Neural crest cell (in vitro differentiated cells): ENCODE results near the gene ZNF559. TPM values are rescaled to one million over a fixed set of nuclear protein-coding genes. Genes with fewer than 3 reads are reported as not detected.

Experiments used
- DNase-seq: peaks from one replicate; pipeline ENCODE4 v3.0.0; 2021; ENCODE audit warnings: low read depth, mixed read lengths, low spot score
- H3K27ac Mint-ChIP-seq: one replicate; pipeline ENCODE4 v1.8.0; 2021; ENCODE audit warnings: mild to moderate bottlenecking, mixed read lengths; ENCODE audit not compliant: unreplicated experiment
- H3K27me3 Mint-ChIP-seq: 2 replicates; pipeline ENCODE4 v1.8.0; 2021; ENCODE audit warnings: low read depth, mild to moderate bottlenecking, mixed read lengths
- H3K36me3 Mint-ChIP-seq: 2 replicates; pipeline ENCODE4 v1.8.0; 2021; ENCODE audit warnings: low read depth, mild to moderate bottlenecking, mixed read lengths
- H3K4me1 Mint-ChIP-seq: 2 replicates; pipeline ENCODE4 v1.8.0; 2021; ENCODE audit warnings: mixed read lengths
- H3K4me3 Mint-ChIP-seq: one replicate; pipeline ENCODE4 v1.8.0; 2021; ENCODE audit warnings: mild to moderate bottlenecking, mixed read lengths
- H3K9me3 Mint-ChIP-seq: 2 replicates; pipeline ENCODE4 v1.8.0; 2021; ENCODE audit warnings: mixed read lengths
- CTCF ChIP-seq: fragments of 200-600 bp; sonication (generic); conservative IDR thresholded peaks from 2 replicates; pipeline ENCODE4 v1.5.0; 2021; ENCODE audit warnings: antibody characterized with exemption, mild to moderate bottlenecking
- total RNA-seq: library from RNA; stranded (reverse); gene quantifications from 2 replicates; pipeline ENCODE4 v1.2.1, GENCODE V29; 2021

ZNF559 gene
- total RNA-seq, 1 donor from 2014 or later = 24.0 TPM

- Mint-ChIP-seq H3K9me3 (peaks cover 20% of the 10 kb centered on the region), H3K27me3 (no peaks in the 10 kb centered on the region), H3K4me3 (no peak within 1 kb of the TSS)
Observed at GRCh38 chr19:9362905-9363304, 38.9 kb downstream of the ZNF559 start, which contains the start of gene ZNF177. Gene ZNF177 (plus strand): TSS chr19:9363013. CDS start chr19:9378312, 15,299 bp downstream.

GRCh38 chr19:9370738-9371619 lies 47.0 kb downstream of the ZNF559 start:
- no peak for DNase-seq
- Mint-ChIP-seq H3K4me3 (no peak overlapping the region), H3K27ac (no peak overlapping the region), H3K36me3 (peaks cover 76% of the 10 kb centered on the region), H3K9me3 (peaks cover 27% of the 10 kb centered on the region), H3K4me1 (no peaks in the 10 kb centered on the region), H3K27me3 (no peaks in the 10 kb centered on the region)
- no peak for TF ChIP-seq CTCF

More at GRCh38 chr19:9362905-9363304, 38.9 kb downstream of the ZNF559 start, which contains the start of gene ZNF177:
- Mint-ChIP-seq H3K36me3 (peaks cover 66% of the 10 kb centered on the region), H3K4me1 (no peaks in the 10 kb centered on the region), H3K27ac (no peak within 1 kb of the TSS)
- no peak for DNase-seq
- no peak for TF ChIP-seq CTCF

GRCh38 chr19:9381361-9381785 lies 57.4 kb downstream of the ZNF559 start:
- TF ChIP-seq CTCF = no peak

More at GRCh38 chr19:9381361-9381785, 57.4 kb downstream of the ZNF559 start:
- Mint-ChIP-seq H3K27me3 (no peaks in the 10 kb centered on the region), H3K9me3 (peaks cover 38% of the 10 kb centered on the region), H3K27ac (no peak overlapping the region), H3K4me3 (no peak overlapping the region), H3K4me1 (no peaks in the 10 kb centered on the region), H3K36me3 (peaks cover 86% of the 10 kb centered on the region)
- DNase-seq = no peak

Other genes with a start within 250 kb of the ZNF559 start
- not detected in 2 replicates for gene OR1M1, start 237.1 kb upstream of the ZNF559 start, total RNA-seq
- gene OR7G2, start 216.7 kb upstream of the ZNF559 start, total RNA-seq = not detected in 2 replicates
- gene OR7G1, start 208.4 kb upstream of the ZNF559 start, total RNA-seq = not detected in 2 replicates
- not detected in 2 replicates for gene OR7G3, start 197.2 kb upstream of the ZNF559 start, total RNA-seq
- 40.9 and 44.0 TPM in 2 replicates for gene ZNF317, start 183.8 kb upstream of the ZNF559 start, total RNA-seq
- gene OR7D2, start 145.2 kb upstream of the ZNF559 start, total RNA-seq = 1.6 and 1.9 TPM in 2 replicates
- not detected in 2 replicates for gene OR7D4, start 104.6 kb upstream of the ZNF559 start, total RNA-seq
- not detected in 2 replicates for gene OR7E24, start 73.2 kb upstream of the ZNF559 start, total RNA-seq
- gene ZNF699, start 14.3 kb upstream of the ZNF559 start, total RNA-seq = 6.7 and 7.3 TPM in 2 replicates
- 8.0 and 9.6 TPM in 2 replicates for gene ZNF177, start 38.8 kb downstream of the ZNF559 start, total RNA-seq
- 25.8 and 27.5 TPM in 2 replicates for gene ZNF266, start 111.4 kb downstream of the ZNF559 start, total RNA-seq
- 0.12 TPM in 1 of 2 replicates, not detected in the other for gene ZNF560, start 174.4 kb downstream of the ZNF559 start, total RNA-seq
- gene ZNF426, start 214.5 kb downstream of the ZNF559 start, total RNA-seq = 24.5 and 26.7 TPM in 2 replicates